Measurements from ENCODE around the gene SLC39A8.
"Not testable (repeated sequence)": the region's sequence is repeated elsewhere in the genome, so short reads cannot be mapped to it uniquely, and the experiment has no call there.

Gene SLC39A8
- total RNA-seq = 35.0 to 143 (median 60.5) reads per million in 9 experiments

GRCh38 chr4:102344954-102345794 is at the start of gene SLC39A8:
TSS of gene SLC39A8 (minus strand) at chr4:102345482. CDS start at chr4:102344662, 820 bp downstream.
- no peaks in the 10 kb centered on the region for H3K9me3 Mint-ChIP-seq
- ATAC-seq (replicated peaks) (peak; percentile 79), DNase-seq (peak; percentile 81 to 83 (median 82))
- H3K27me3 Mint-ChIP-seq = no peaks in the 10 kb centered on the region
- H3K4me1 Mint-ChIP-seq (ENCODE audit: low read depth in 2 of 2) = peaks cover 25 to 32% of the 10 kb centered on the region in 2 donors
- peak within 1 kb of the TSS; percentile 91 to 92 for H3K27ac Mint-ChIP-seq
- peaks cover 12% of the 10 kb centered on the region for H3K36me3 Mint-ChIP-seq (ENCODE audit: insufficient read depth)
- H3K4me3 Mint-ChIP-seq = peak within 1 kb of the TSS; percentile 82 to 90

DNA sequence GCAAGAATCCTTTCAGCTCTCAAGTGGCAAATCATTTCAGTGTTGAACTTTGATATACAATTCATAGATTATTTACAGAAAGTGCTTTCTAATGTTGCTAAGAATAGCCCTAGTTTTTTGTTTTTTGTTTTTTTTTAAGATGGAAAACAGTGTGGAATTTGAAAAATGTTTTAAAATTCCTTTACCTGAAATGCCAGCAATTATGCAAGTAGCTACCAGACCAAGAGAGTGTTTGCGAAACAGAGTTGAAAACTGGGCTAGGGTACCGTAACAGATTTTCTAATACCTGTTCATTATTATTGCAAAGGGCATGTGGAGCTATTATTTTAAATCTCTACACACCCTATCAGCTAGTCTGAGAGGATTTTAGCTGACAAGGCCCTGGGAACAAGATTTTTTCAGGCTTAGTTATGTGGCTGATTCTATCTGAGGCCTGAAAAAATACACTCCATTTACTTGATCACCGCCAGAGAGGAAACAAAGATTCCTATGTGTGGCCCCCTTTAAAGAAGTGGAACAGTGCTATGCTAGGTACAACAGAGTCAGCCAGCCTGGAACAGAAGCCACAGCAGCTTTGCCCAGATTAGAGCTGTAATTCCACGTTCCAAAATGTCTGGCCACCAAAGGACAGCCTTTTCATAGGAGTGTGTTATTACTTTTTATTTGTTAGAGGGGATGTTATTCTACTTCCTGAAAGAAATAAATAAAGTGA is 46.9 kb upstream of the SLC39A8 start:
- ATAC-seq (replicated peaks) (no peak), DNase-seq (no peak)
- Mint-ChIP-seq H3K27ac (no peak overlapping the region), H3K4me1 (ENCODE audit: low read depth in 2 of 2) (peaks cover 2 to 6% of the 10 kb centered on the region in 2 donors), H3K9me3 (no peaks in the 10 kb centered on the region), H3K4me3 (no peak overlapping the region), H3K36me3 (ENCODE audit: insufficient read depth) (no peaks in the 10 kb centered on the region), H3K27me3 (peaks cover 12% of the 10 kb centered on the region in 2 donors)

- ATAC-seq (replicated peaks) (peak; percentile 62), DNase-seq (no peak)
- Mint-ChIP-seq H3K27me3 (peaks cover 23 to 26% of the 10 kb centered on the region in 2 donors), H3K27ac (no peak overlapping the region), H3K9me3 (no peaks in the 10 kb centered on the region), H3K4me1 (ENCODE audit: low read depth in 2 of 2) (peaks cover 2 to 6% of the 10 kb centered on the region in 2 donors), H3K36me3 (ENCODE audit: insufficient read depth) (no peaks in the 10 kb centered on the region), H3K4me3 (no peak overlapping the region)
These were observed 45.2 kb upstream of the SLC39A8 start for GRCh38 chr4:102390438-102390837.

GRCh38 chr4:102388611-102389010 is 43.3 kb upstream of the SLC39A8 start:
- no peaks in the 10 kb centered on the region for H3K36me3 Mint-ChIP-seq (ENCODE audit: insufficient read depth)
- peaks cover 26 to 38% of the 10 kb centered on the region in 2 donors for H3K27me3 Mint-ChIP-seq
- H3K27ac Mint-ChIP-seq = no peak overlapping the region
- ATAC-seq (replicated peaks) (no peak), DNase-seq (no peak)
- no peak overlapping the region for H3K4me3 Mint-ChIP-seq
- peaks cover 2 to 6% of the 10 kb centered on the region in 2 donors for H3K4me1 Mint-ChIP-seq (ENCODE audit: low read depth in 2 of 2)
- no peaks in the 10 kb centered on the region for H3K9me3 Mint-ChIP-seq

DNA sequence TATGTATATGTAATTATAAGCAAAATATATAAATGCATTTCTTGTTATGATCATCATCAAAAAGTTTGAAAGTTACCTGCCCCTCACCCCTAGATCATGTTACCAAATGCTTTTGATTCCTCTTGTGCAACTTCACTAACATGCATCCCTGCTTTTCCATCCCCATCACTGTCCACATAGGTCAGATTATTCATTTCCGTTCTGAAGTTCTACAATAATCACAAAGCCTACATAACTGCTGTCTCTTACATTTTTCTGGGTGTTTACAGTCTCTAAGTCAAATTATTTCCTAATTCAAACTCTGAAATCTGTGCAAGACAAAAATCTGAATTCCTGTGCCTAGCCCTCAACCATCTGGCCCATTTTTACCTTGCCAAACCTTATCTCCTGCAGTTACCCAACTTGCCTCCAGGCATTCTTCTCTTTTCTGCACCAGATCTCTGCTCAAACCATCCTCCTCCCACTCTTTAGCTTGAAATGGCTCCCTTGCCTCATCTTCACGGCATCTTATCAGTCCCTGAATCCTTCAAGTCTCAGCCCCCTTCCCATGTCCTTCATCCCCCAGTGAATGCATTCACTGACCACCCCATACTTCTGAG is 42.4 kb upstream of the SLC39A8 start:
- H3K4me3 Mint-ChIP-seq = no peak overlapping the region
- no peak for ATAC-seq (replicated peaks)
- H3K27me3 Mint-ChIP-seq = peaks cover 35 to 48% of the 10 kb centered on the region in 2 donors
- peaks cover 2 to 6% of the 10 kb centered on the region in 2 donors for H3K4me1 Mint-ChIP-seq (ENCODE audit: low read depth in 2 of 2)
- no peaks in the 10 kb centered on the region for H3K36me3 Mint-ChIP-seq (ENCODE audit: insufficient read depth)
- no peak overlapping the region for H3K27ac Mint-ChIP-seq
- no peak for DNase-seq
- no peaks in the 10 kb centered on the region for H3K9me3 Mint-ChIP-seq

- Mint-ChIP-seq H3K36me3 (ENCODE audit: insufficient read depth) (no peaks in the 10 kb centered on the region), H3K27me3 (peaks cover 40 to 55% of the 10 kb centered on the region in 2 donors), H3K4me3 (no peak overlapping the region), H3K9me3 (no peaks in the 10 kb centered on the region), H3K27ac (no peak overlapping the region), H3K4me1 (ENCODE audit: low read depth in 2 of 2) (peaks cover 2 to 6% of the 10 kb centered on the region in 2 donors)
- DNase-seq = no peak
- ATAC-seq (replicated peaks) = no peak
These were observed 41.7 kb upstream of the SLC39A8 start for GRCh38 chr4:102386966-102387365.

GRCh38 chr4:102380253-102380652 is 35.0 kb upstream of the SLC39A8 start:
- H3K9me3 Mint-ChIP-seq; ATAC-seq (replicated peaks); H3K27ac Mint-ChIP-seq; H3K4me3 Mint-ChIP-seq; H3K4me1 Mint-ChIP-seq (ENCODE audit: low read depth in 2 of 2); H3K36me3 Mint-ChIP-seq (ENCODE audit: insufficient read depth); DNase-seq: not testable (repeated sequence)
- H3K27me3 Mint-ChIP-seq = peaks cover 50 to 59% of the 10 kb centered on the region in 2 donors

- Mint-ChIP-seq H3K4me1 (ENCODE audit: low read depth in 2 of 2) (no peaks in the 10 kb centered on the region), H3K27ac (no peak overlapping the region), H3K36me3 (ENCODE audit: insufficient read depth) (no peaks in the 10 kb centered on the region), H3K27me3 (peaks cover 0 to 6% of the 10 kb centered on the region in 2 donors), H3K4me3 (no peak overlapping the region), H3K9me3 (no peaks in the 10 kb centered on the region)
- ATAC-seq (replicated peaks) = no peak
- no peak for DNase-seq
These were observed 17.7 kb upstream of the SLC39A8 start for GRCh38 chr4:102362922-102363432.

DNA sequence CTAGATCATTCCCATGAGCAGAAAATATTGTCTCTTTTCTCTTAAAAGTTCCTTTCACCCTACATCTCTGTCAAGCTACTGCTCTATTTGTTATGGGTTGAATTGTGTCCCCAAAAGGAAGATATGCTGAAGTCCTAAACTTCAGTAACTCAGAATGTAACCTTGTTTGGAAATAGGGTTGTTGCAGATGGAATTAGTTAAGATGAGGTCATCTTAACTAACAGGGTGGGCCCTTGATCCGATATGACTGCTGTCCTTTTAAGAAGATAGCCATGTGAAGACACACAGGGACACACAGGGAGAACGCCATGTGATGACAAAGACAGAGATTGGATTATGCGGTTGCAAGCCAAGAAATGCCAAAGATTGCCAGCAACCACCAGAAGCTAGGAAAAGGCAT is 12.8 kb upstream of the SLC39A8 start:
- ATAC-seq (replicated peaks) (no peak), DNase-seq (no peak)
- Mint-ChIP-seq H3K36me3 (ENCODE audit: insufficient read depth) (no peaks in the 10 kb centered on the region), H3K9me3 (no peaks in the 10 kb centered on the region), H3K27me3 (peaks cover 2% of the 10 kb centered on the region in 2 donors), H3K4me1 (ENCODE audit: low read depth in 2 of 2) (peaks cover 0 to 2% of the 10 kb centered on the region in 2 donors), H3K4me3 (no peak overlapping the region), H3K27ac (no peak overlapping the region)

GRCh38 chr4:102357637-102358036 is 12.4 kb upstream of the SLC39A8 start:
- not testable (repeated sequence) for H3K4me3 Mint-ChIP-seq; DNase-seq; ATAC-seq (replicated peaks); H3K27ac Mint-ChIP-seq; H3K27me3 Mint-ChIP-seq; H3K36me3 Mint-ChIP-seq (ENCODE audit: insufficient read depth); H3K4me1 Mint-ChIP-seq (ENCODE audit: low read depth in 2 of 2); H3K9me3 Mint-ChIP-seq

DNA sequence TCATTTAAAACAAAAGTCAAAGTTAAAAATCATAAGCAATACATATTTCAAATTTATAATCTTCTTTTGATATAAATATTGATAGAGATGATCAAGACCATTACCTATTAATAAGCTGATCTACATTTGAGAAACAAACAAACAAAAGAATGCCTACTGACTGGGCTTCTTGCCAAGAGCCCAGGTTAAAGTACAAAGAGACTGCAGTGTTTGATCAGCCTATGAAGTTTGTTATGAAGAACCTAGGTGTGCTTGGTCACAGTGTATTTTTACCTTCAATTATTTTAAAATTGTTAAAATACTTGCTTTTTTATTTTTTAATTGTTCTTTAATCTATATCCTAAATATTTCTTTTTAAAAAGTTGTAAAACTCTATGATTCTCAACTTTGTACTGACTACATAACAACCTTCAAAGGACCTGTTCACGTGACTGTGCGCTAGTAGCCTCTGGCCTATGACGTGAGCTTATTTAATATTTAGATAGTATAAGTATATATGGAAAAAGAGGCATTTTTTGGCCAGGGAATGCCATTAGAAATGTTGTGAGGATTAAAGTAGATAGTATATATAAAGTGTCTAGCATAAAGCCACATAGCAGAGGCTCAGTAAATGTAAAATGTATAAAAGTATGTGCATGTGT is 11.4 kb upstream of the SLC39A8 start:
- no peak for ATAC-seq (replicated peaks)
- H3K4me3 Mint-ChIP-seq = no peak overlapping the region
- H3K36me3 Mint-ChIP-seq (ENCODE audit: insufficient read depth) = no peaks in the 10 kb centered on the region

GRCh38 chr4:102355748-102356147 is 10.5 kb upstream of the SLC39A8 start:
- DNase-seq = no peak
- Mint-ChIP-seq H3K9me3 (no peaks in the 10 kb centered on the region), H3K4me3 (no peak overlapping the region), H3K36me3 (ENCODE audit: insufficient read depth) (no peaks in the 10 kb centered on the region), H3K4me1 (ENCODE audit: low read depth in 2 of 2) (peaks cover 0 to 2% of the 10 kb centered on the region in 2 donors), H3K27me3 (peaks cover 0 to 6% of the 10 kb centered on the region in 2 donors), H3K27ac (no peak overlapping the region)
- no peak for ATAC-seq (replicated peaks)

More for the DNA sequence above, 11.4 kb upstream of the SLC39A8 start:
- H3K27me3 Mint-ChIP-seq = peaks cover 0 to 6% of the 10 kb centered on the region in 2 donors
- no peak for DNase-seq
- H3K4me1 Mint-ChIP-seq (ENCODE audit: low read depth in 2 of 2) = peaks cover 0 to 2% of the 10 kb centered on the region in 2 donors
- H3K27ac Mint-ChIP-seq = no peak overlapping the region
- H3K9me3 Mint-ChIP-seq = no peaks in the 10 kb centered on the region

All from effector memory CD8-positive, alpha-beta T cell (primary cell).